Superior temporal gyrus (tissue), 1 donor: ENCODE data around the gene CT45A6.
"Not testable (repeated sequence)": the region's sequence is repeated elsewhere in the genome, so short reads cannot be mapped to it uniquely, and the experiment has no call there.

Experiments
- DNase-seq: peaks from one replicate; pipeline ENCODE4 v3.0.0-alpha.2; 2016; ENCODE audit errors: extremely low spot score

CT45A6 gene, protein sequence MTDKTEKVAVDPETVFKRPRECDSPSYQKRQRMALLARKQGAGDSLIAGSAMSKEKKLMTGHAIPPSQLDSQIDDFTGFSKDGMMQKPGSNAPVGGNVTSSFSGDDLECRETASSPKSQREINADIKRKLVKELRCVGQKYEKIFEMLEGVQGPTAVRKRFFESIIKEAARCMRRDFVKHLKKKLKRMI

DNA sequence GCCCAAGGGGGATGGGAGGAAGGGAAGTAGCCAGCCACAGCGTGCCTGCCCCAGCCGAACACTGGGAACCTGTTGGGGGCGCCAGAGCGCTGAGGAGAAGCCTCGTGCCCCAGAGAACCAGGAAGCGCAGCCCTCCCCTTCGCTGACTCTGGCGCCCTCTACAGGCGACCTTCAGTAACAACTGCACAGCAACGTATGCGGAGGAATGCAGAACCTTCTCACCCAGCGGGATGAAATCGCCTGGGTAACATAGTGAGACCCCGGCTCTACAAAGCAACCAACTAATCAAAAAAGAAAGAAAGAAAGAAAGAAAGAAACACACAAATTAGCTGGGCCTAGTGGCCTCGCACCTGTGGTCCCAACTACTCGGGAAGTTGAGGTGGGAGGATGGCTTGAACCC lies at the start of gene CT45A6:
CT45A6 (minus strand) TSS at position 101 of the 400 bp plus-strand sequence. CDS start 3,794 bp downstream, outside the sequence.
- DNase-seq, result not testable (repeated sequence)

DNA sequence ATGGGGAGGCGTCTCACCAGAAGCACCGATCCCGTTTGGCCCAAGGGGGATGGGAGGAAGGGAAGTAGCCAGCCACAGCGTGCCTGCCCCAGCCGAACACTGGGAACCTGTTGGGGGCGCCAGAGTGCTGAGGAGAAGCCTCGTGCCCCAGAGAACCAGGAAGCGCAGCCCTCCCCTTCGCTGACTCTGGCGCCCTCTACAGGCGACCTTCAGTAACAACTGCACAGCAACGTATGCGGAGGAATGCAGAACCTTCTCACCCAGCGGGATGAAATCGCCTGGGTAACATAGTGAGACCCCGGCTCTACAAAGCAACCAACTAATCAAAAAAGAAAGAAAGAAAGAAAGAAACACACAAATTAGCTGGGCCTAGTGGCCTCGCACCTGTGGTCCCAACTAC lies 34.6 kb upstream of the CT45A6 start, which contains the start of gene CT45A7:
CT45A7 (minus strand) TSS at position 101 of the 400 bp plus-strand sequence. CDS start 3,747 bp downstream, outside the sequence.
- not testable (repeated sequence) for DNase-seq

DNA sequence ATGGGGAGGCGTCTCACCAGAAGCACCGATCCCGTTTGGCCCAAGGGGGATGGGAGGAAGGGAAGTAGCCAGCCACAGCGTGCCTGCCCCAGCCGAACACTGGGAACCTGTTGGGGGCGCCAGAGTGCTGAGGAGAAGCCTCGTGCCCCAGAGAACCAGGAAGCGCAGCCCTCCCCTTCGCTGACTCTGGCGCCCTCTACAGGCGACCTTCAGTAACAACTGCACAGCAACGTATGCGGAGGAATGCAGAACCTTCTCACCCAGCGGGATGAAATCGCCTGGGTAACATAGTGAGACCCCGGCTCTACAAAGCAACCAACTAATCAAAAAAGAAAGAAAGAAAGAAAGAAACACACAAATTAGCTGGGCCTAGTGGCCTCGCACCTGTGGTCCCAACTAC lies 17.3 kb upstream of the CT45A6 start, which contains the start of gene CT45A2:
CT45A2 (minus strand) TSS at position 101 of the 400 bp plus-strand sequence. CDS start 3,747 bp downstream, outside the sequence.
- DNase-seq, result not testable (repeated sequence)

DNA sequence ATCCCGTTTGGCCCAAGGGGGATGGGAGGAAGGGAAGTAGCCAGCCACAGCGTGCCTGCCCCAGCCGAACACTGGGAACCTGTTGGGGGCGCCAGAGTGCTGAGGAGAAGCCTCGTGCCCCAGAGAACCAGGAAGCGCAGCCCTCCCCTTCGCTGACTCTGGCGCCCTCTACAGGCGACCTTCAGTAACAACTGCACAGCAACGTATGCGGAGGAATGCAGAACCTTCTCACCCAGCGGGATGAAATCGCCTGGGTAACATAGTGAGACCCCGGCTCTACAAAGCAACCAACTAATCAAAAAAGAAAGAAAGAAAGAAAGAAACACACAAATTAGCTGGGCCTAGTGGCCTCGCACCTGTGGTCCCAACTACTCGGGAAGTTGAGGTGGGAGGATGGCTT lies 17.2 kb downstream of the CT45A6 start, which contains the start of gene CT45A5:
CT45A5 (minus strand) TSS at position 101 of the 400 bp plus-strand sequence. CDS start 3,774 bp downstream, outside the sequence.
- DNase-seq, result not testable (repeated sequence)

DNA sequence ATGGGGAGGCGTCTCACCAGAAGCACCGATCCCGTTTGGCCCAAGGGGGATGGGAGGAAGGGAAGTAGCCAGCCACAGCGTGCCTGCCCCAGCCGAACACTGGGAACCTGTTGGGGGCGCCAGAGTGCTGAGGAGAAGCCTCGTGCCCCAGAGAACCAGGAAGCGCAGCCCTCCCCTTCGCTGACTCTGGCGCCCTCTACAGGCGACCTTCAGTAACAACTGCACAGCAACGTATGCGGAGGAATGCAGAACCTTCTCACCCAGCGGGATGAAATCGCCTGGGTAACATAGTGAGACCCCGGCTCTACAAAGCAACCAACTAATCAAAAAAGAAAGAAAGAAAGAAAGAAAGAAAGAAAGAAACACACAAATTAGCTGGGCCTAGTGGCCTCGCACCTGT lies 34.5 kb downstream of the CT45A6 start, which contains the start of gene CT45A3:
CT45A3 (minus strand) TSS at position 101 of the 400 bp plus-strand sequence. CDS start 3,747 bp downstream, outside the sequence.
- not testable (repeated sequence) for DNase-seq

DNA sequence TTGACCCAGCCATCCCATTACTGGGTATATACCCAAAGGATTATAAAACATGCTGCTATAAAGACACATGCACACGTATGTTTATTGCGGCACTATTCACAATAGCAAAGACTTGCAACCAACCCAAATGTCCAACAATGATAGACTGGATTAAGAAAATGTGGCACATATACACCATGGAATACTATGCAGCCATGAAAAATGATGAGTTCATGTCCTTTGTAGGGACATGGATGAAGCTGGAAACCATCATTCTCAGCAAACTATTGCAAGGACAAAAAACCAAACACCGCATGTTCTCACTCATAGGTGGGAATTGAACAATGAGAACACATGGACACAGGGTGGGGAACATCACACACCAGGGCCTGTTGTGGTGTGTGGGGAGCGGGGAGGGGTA lies 57.8 kb downstream of the CT45A6 start:
- DNase-seq, result not testable (repeated sequence)
